GM18499 (cell line): ENCODE data around the gene TCERG1L.
"Not testable (repeated sequence)": the region's sequence is repeated elsewhere in the genome, so short reads cannot be mapped to it uniquely, and the experiment has no call there.

Experiments used
- ATAC-seq: cut with Tn5 transposase; IDR thresholded peaks from one replicate; pipeline ENCODE4 v1.9.1; 2021; ENCODE audit warnings: moderate number of reproducible peaks; ENCODE audit not compliant: insufficient read depth, unreplicated experiment

The TCERG1L gene

DNA sequence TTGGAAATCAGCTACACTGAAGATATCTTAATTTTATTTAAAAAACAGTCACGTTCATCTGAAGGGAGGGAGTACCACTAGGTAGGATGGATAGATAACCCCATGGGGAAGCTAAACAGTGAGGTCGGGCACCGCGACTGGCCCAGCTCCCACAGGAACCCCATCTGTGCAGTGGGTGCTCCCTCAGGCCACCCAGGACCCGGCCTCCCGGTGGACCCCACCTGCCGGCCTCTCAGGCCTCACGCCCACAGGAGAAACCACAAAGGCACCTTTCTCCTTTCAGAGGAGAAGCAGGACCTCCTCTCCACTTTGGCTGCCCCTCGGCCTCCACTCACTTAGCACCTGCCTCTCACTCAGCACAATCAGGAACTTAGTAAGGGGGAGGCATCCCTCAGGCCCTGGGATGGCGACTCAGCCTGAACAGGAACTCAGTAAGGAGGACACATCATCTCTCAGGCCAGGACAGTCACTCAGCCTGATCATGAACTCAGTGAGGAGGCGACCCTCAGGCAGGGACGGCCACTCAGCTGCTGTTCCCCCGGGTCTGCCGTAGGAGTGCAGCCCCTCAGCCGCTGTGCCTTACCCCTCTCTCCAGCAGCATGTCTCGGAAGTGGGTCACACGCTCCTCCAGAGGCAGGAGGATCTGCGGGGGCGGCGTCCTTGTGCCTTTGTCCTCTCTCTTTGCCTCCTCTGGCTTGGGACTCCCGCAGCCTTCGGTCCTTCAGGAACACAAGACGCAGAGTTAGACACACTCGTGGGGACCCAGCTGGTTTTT lies 195.1 kb downstream of the TCERG1L start:
- no peak for ATAC-seq

DNA sequence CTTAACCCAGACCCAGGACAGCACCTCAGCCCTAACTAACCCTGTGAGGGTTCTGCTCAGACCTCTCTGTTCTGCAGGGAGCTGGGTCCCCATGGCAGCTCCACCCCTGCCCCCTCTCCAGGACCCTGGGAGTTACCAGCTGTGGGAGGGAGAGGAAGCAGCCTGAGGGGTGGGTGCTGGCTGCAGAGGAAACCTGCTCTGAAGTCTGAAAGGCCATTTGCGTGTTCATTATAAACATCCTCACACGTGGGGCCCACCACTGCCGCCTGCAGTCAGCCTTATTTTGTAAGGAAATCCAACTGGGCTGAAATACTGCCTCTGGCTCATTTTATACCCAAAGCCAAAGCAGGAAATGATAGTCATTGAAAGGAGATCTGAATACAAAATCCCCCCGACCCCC lies 195.7 kb downstream of the TCERG1L start:
- ATAC-seq = no peak

DNA sequence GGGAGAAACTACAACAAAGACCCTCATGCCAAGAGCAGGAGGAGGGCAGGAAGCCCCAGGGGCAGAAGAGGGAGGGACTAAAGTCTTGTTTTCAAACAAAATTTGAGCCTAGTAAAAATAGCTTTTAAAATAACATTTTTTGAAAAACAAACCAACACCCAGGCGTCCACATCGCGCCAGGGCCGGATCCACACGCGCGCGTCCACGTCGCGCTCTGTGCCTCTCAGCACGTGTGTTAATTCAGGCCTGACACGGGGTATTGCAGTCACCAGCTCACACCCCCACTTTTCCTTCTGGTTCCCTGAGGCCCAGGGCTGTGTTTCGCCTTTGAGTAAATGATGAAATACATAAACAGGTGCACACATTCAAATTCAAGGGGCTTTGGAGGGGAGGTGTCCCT lies 196.2 kb downstream of the TCERG1L start:
- no peak for ATAC-seq

DNA sequence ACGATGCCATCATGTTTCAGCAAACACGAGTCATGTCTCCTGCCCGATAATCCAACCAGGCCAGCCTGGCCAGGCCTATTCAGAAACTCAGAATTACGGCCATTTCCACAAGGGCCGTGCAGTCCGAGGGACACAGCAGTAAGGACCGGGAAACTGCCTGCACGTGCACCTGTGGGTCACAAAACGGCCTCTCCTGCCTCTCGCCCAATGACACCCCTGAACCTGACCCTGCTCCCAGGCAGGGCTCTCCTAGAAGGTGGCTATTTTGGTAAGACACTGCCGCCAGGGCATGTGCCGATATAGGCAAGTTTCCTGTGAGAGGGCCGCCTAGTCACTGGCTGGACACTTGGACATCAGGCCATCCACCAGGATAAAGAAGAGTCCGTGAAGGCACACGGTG lies 196.7 kb downstream of the TCERG1L start:
- ATAC-seq = no peak

DNA sequence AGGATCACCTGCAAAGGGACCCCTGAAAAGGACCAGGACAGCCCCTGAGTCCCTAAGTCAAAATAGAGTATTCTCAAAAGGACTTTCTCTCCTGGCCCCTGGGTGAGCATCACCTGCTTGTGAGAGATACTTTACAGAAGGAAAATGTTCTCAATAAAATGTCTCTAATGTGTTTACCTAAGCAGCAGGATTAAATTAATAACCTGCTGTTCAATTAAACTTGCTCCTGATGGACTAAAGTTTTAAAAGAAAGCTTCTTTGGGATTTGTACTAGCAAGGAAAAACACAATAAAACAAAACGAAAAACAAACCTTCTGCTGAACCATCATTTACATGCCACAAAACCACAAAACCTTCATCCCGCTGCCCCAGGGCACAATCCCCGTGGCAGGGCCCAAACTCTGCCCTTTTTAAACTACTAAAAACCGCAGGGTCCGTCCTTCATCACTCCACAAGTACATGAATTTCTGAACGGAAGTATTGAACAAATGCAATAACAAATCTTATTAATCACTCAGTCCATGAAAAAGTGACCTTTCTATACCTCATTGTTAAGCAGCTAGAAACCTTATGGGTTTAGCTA lies 197.7 kb downstream of the TCERG1L start:
- ATAC-seq = no peak

DNA sequence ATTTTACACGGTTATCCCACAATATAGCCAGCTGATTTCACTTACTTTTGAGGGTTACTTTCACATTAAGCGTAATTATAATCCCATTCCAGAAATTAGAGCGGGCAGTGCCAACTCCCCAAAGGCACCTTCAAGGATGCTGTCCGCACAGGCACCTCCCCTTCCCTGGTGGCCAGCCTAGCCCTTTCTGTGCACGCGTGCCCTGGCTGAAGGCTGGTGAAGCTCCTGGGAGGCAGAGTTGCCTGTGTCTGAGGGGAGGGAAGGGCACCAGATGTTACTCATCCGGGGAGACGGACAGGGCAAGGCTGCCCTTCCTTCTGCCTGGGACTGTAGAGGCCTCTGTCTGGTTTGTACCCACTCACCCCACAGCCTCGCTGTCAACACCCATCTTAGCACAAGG lies 198.4 kb downstream of the TCERG1L start:
- ATAC-seq = no peak

DNA sequence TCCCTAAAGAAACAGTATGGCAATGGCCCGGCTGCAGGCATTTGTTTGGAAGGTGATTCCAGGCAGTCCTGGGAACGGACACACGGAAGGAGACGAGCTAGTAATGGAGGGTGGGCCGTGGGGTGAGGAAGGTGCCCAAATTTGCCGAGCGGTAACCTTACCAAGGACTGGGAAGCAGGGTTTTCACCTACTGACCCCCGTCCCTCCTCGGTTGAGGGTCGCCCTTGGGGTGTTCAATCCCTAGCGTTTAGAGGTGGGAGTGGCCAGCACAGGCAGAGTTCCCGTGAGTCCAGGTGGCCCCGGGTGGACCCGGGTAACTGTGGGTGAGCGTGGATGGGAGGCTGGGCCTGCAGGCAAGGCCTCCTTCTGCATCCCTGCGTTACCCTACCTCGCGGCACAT lies 198.8 kb downstream of the TCERG1L start:
- ATAC-seq = no peak

DNA sequence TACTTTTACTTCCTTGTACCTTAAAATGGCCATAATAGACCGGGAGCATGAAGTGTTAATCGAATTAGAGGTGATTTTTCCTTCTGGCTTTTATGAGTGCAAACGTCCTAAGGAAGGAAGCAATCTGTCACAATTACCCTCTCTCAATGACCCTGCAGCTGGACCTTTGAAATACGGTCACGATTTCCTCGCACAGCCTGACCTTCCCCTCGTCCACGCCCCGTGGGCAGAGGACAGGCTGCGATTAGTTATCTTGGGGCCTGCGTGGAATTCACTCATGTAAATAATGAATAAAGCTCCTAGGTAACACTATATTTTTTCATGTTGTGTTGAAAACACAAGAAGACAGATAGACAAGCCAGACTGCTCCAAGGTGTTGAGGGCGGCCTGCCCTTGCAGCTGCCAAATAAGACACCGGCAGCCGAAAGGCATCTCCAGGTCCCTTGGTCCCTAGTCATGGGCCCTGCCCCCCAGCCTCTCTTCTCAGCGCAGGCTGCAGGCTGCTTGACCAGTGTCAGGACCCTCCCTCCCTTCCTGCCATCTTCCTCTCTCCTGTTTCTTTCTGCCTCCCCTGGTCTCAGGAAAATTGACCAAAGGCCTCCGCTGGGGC lies 199.9 kb downstream of the TCERG1L start:
- no peak for ATAC-seq

DNA sequence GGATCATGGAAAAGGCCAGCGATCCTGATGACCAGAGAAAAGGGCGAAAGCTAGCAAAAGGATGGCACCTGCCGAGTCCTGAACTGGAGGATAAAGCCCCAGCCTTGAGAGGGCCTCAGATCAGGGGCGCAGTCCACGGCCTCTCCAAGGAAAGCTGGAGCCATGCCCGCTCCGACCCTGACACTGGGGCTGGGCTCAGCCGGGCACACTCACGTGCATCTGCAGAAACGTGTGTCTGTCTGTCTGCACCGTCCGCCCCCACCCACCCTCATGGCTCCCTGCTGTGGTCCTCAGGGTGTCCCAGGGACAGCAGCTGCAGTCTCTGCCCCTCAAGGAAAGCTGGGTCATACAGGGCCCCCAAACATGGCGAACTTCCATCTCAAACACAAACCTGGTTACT lies 200.5 kb downstream of the TCERG1L start:
- no peak for ATAC-seq

DNA sequence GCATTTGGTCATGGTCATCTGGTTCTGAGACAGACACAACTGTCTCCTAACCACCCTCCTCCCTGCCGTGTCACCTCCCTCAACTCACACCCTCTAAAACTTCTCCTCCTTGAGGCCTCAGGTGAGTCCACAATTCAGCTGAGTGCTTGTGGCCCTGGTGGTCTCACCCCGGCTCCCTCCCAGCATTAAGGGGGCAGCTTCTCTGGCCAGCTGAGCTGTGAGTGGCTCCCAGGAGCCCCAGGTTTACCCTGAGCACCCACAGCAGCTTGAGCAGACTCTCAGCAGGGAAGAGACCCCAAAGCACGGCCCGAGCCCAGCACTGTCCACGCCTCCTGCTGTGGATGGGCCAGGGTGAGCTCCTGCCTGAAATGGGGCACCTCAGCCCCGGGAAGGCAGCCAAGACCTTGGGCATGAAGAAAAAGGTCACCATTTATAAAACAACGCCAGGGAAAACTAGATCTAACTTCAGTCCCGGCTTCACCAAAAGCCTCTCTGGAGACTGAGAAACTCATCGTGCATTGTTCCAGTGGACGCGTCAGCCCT lies 201.2 kb downstream of the TCERG1L start:
- no peak for ATAC-seq

DNA sequence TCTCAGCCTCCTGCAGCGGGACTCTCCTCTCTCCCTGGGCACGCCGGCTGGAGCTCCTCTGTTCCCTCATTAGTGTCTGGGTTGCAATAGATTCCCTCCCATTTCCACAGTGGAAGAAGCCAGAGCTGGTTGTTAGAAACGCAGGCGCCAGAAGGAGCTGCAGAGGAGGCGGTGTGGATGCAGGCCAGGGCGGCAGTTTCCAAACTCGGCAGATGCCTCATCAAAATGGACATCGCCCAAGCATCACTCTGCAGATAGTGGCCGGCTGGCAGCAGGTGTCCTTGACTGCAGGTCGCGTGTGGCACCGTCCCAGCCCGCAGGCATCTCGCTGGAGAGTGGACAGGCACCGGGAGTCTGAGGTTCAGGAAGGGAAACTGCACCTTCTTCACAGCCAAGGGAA lies 201.8 kb downstream of the TCERG1L start:
- ATAC-seq = no peak

DNA sequence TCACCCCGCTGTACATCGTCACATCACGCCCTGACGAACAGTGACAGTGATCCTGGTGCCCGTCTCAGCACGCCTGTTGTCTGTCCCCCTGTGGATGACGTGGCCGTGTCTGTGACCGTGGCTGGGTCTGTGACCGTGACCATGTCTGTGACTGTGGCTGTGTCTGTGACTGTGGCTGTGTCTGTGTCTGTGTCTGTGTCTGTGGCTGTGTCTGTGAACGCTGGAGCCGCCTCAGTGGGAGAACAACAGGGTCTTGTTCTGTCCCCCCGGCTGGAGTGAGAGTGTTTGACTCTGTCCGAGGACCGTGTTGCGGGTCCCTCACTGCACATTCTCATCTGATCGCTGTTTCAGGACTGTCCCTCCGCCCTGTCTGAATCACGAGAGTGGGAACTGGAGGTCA lies 202.2 kb downstream of the TCERG1L start:
- ATAC-seq = no peak

DNA sequence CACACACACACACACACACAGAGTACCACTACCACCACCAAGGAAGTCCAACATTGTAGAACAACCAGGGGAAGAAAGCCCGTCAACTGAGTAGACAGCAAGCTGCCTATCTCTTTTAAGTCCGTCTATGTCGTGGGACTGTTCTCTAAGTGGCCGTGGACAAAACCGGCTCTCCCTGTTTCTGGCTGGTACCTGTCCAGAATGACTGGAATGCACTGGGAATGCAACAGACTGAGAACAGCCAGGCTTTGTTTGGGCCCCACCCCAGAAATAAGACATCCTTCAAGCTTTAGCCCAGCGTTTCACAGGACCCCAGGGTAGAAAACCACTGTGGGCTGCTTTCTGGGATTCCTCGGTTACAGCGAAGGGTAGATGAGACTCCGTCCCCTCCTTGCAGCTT lies 203.6 kb downstream of the TCERG1L start:
- no peak for ATAC-seq

DNA sequence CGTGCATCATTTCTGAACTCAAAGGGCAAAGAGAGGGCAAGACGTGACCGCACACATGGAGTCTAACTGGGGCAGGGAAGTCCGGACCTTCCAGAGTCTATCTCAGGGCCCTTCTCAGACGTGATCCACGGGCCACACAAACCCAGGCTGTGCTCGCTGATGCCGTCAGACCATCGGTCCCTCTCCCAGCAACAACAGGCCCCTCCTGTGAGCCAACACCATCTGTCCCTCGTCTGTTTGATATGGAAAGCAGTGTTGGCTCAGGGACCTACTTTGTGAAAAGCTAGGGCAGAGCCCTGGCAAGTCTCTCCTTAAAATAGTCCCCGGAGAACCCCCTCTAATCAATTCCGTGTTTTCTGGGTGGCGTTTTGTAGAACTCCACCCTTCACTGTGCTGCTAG lies 208.8 kb downstream of the TCERG1L start:
- no peak for ATAC-seq

DNA sequence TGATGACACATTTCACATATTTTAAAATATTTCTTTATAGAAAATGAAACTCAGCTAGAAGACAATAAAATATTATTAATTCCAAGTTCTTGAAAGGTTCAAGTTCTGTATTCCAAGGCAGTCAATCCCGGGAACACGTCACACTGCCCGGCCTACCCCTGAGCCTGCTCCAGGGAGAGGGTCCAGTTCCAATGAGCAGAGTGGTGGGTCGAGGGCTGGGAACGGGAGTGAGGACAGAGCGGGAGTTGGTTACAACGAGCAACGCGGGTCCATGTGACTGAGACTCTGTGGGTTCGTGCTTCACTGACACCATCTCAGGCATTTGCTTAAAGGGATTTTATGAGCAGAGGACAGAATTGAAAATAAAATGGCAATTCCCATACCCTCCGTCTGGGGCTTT lies 209.4 kb downstream of the TCERG1L start:
- ATAC-seq = no peak

DNA sequence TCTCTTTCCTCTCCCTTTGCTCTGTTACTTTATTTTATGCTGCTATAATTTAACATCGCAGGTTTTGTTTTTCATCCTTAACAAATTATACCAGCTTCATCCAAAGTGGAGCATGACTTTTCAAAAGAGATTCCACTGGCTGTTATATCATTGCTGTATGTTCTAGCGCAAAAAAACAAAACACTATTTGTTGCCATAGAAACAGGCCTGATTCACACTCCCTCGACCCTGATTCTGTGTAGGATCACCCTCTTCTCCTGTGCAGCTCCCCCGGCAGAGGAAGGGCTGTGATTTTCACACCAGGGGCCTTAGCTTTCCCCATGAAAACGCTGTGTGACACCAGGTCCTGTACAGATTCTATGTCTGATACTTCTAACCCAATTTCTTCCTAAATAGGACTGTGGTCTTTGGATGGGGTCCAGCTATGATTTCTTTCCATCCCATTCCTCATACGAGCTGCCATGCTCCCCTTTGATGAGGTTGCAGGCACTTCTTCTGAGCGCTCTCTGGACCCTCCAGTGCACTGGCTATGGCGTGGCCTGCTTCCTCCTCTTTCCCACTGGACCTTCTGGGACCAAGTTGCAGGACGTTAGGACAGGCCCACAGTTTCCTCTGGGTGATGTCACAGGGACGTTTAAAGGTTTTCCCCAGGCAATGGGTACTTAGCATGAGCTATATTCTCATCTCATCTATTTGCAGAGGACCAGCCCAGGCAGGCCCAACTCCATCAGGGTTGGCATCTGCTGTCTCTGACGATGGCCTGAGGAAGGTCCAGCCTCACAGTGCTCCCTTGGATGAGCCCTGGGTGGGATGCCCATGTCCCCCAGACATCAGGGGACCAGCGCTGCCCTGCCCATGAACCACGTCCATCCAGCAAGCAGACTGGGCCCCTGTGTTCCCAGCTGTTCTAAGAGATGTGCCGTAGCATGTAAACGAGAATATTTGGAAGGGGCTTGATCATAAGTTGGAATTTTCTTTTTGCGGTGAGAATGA lies 210.8 kb downstream of the TCERG1L start:
- not testable (repeated sequence) for ATAC-seq

DNA sequence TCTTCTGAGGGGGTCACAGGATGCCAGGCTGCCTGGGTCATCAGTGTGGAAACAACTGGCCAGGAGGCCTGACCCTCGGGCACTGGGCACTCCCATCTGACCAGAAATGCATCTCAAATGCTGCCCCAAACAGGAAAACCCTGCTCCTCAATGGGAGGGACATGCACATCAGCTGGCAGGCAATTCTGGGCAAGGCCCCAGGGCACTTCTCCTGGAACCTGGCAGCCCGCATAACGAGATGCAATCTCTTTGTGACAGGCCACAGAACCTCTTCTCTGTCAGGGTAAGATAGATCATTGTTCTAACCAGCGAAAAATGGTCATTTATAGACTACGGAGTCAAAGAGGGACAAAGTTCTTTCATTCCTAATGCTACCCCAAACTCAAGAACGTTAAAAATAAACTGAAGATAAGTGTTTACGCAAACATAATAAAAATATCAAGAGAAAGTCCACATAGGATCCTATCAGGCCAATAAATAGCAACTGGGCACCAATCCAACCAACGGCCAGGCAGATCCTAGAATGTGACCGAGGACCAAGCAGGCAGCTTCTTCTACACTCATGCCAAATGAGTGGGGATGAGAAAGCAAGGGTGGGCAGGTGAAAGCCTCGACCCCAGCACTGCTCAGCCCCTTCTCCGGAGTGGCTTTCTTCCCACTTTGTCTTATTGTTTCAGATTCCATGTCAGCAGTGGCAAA lies 212.3 kb downstream of the TCERG1L start:
- no peak for ATAC-seq

DNA sequence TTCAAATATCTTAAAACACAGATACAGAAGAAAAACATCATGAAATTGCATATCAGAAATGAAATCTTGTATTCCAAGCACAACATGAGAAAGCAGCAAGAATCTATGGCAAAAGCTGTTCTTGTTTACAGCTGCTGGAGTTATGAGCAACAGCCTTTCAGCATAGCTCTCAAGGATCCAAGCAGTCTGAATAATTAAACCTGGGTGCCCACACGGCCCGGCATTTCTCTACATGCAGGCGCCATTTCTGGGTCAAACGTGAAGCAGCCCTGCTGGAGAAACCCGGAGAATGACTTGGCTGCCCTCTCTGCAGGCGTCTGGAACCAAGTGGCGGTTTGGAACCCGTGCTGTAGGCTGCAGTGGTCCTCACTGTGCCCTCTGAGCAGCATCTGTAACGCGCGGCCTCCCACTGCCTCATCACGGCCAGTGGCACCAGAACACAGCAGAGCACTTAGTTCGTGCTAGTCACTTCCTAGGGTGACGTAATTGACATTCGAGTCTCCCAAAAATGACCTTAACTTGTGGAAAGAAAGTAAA lies 213.0 kb downstream of the TCERG1L start:
- ATAC-seq = no peak

DNA sequence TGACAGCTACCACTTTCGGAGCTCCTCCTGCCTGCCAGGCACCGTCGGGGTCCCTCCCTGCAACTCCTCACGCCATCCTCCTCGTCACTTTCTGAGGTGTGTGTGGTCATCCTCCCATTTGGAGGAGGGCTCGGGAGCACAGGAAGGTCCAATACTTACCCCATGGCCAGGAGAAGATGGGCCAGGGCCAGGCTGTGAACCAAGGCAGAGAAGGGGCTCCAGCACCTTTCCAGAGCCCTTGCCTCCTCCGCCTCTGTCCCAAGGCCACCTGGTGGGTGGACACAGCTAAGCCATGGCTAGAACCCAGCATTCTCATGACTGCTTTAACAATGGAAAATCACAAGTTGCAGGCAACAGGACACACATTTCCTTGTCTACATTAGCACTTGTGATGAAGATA lies 215.5 kb downstream of the TCERG1L start:
- ATAC-seq = no peak

DNA sequence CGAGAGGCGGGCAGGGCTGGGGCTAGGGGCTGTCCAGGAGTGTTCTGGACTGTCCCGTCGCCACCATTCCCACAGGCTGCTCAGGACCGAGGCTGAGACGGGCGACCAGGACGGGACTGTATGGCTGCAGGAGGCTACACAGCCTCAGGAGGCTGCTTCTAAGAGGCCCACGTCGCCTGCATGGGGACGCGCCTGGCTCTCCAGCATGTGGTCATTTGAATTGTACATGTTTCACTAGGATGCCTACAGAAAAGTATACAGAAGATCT lies 216.3 kb downstream of the TCERG1L start:
- ATAC-seq = no peak
